Stimulated activated CD4-positive, alpha-beta T cell treated with anti-CD3 and anti-CD28 coated beads, Interleukin-4, amount 100 ng/mL, for 1 hour (primary cell): ENCODE data around the gene TTYH1.

Experiments
- DNase-seq: peaks from one replicate; pipeline ENCODE4 v3.0.0-alpha.2; 2020

The TTYH1 gene

GRCh38 chr19:54424660-54425381, 9.6 kb downstream of the TTYH1 start:
- no peak for DNase-seq

- DNase-seq: no peak
Observed at GRCh38 chr19:54425382-54425723, 10.1 kb downstream of the TTYH1 start.

- no peak for DNase-seq
Observed at GRCh38 chr19:54426291-54426931, 11.1 kb downstream of the TTYH1 start.

- DNase-seq: no peak
Observed at GRCh38 chr19:54427586-54427985, 12.3 kb downstream of the TTYH1 start.

GRCh38 chr19:54428323-54429175, 13.3 kb downstream of the TTYH1 start:
- DNase-seq: no peak

- no peak for DNase-seq
Observed at GRCh38 chr19:54429176-54429495, 13.9 kb downstream of the TTYH1 start.

- no peak for DNase-seq
Observed at GRCh38 chr19:54429545-54430227, 14.4 kb downstream of the TTYH1 start.

- DNase-seq: peak; percentile 55
Observed at GRCh38 chr19:54430306-54431254, 15.3 kb downstream of the TTYH1 start.

- no peak for DNase-seq
Observed at GRCh38 chr19:54431255-54431838, 16.1 kb downstream of the TTYH1 start.

- no peak for DNase-seq
Observed at GRCh38 chr19:54432144-54432738, 17.0 kb downstream of the TTYH1 start.

GRCh38 chr19:54433697-54434096, 18.4 kb downstream of the TTYH1 start:
- DNase-seq: no peak

- DNase-seq: no peak
Observed at GRCh38 chr19:54434112-54434872, 19.0 kb downstream of the TTYH1 start.

- no peak for DNase-seq
Observed at GRCh38 chr19:54434873-54435214, 19.6 kb downstream of the TTYH1 start.

GRCh38 chr19:54435551-54436016, 20.3 kb downstream of the TTYH1 start:
- no peak for DNase-seq

- no peak for DNase-seq
Observed at GRCh38 chr19:54436031-54436523, 20.8 kb downstream of the TTYH1 start.

GRCh38 chr19:54436628-54437252, 21.5 kb downstream of the TTYH1 start:
- DNase-seq: no peak

- peak; percentile 35 for DNase-seq
Observed at GRCh38 chr19:54439174-54439851, 24.0 kb downstream of the TTYH1 start.

- no peak for DNase-seq
Observed at GRCh38 chr19:54440641-54441040, 25.4 kb downstream of the TTYH1 start.

- no peak for DNase-seq
Observed at GRCh38 chr19:54444737-54445136, 29.5 kb downstream of the TTYH1 start.
